ENCODE data around the gene TOMM20. TPM values are rescaled to one million over a fixed set of nuclear protein-coding genes. Genes with fewer than 3 reads are reported as not detected.
"Not testable (repeated sequence)": the region's sequence is repeated elsewhere in the genome, so short reads cannot be mapped to it uniquely, and the experiment has no call there.

TOMM20 gene
- total RNA-seq, 1 donor from 2014 or later, result 89.1 TPM

DNA sequence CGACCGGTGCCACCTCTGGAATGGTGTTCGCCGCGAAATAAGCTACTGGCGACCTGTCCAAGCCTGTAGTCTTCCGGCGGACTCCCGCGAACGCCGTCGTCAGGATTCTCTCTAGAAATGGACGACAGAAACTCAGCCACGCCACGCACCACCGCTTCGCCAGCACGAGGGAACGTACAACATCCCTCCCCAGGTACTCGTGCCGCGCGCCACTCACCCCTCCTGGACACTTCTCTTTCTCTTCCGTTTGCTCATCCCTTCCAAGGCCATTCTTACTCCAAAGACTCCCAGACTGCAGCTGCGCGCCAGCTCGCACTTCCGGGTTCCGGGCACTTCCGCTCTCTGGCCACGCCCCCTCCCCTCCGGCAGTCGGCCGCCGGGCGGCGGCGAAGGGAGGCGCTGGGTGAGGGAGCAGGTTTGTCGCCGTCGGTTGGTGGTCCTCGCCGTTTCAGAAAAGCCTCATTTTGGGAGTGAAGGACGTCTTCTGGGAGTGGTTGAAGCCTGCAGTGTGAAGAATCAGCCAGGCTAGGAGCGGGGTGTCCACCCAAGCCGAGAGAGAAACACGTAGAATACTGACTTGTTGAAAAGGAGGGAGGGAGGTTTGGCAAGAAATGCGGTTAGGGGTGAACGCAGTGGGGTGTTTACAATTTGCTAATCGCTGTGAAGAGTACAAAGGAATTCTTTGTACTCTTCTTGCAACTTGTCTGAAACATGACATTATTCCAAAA lies 32.5 kb upstream of the TOMM20 start, which contains the start of gene RBM34:
RBM34 (minus strand) TSS at position 294 of the 728 bp plus-strand sequence; CDS start at position 270, 24 bp downstream.
- Mint-ChIP-seq H3K4me3 (ENCODE audit: unreplicated experiment) (peak within 1 kb of the TSS; percentile 97), H3K27me3 (ENCODE audit: low read depth) (no peaks in the 10 kb centered on the region), H3K36me3 (ENCODE audit: low read depth) (no peaks in the 10 kb centered on the region), H3K9me3 (ENCODE audit: low read depth) (no peaks in the 10 kb centered on the region), H3K4me1 (ENCODE audit: low read depth) (peaks cover 24% of the 10 kb centered on the region), H3K27ac (ENCODE audit: unreplicated experiment) (peak within 1 kb of the TSS; percentile 99)
- TF ChIP-seq, protein P1, sequence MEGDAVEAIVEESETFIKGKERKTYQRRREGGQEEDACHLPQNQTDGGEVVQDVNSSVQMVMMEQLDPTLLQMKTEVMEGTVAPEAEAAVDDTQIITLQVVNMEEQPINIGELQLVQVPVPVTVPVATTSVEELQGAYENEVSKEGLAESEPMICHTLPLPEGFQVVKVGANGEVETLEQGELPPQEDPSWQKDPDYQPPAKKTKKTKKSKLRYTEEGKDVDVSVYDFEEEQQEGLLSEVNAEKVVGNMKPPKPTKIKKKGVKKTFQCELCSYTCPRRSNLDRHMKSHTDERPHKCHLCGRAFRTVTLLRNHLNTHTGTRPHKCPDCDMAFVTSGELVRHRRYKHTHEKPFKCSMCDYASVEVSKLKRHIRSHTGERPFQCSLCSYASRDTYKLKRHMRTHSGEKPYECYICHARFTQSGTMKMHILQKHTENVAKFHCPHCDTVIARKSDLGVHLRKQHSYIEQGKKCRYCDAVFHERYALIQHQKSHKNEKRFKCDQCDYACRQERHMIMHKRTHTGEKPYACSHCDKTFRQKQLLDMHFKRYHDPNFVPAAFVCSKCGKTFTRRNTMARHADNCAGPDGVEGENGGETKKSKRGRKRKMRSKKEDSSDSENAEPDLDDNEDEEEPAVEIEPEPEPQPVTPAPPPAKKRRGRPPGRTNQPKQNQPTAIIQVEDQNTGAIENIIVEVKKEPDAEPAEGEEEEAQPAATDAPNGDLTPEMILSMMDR (IDR thresholded peaks at IDR 0.05), result peak; percentile 47
- no peak for DNase-seq (ENCODE audit: low spot score)

DNA sequence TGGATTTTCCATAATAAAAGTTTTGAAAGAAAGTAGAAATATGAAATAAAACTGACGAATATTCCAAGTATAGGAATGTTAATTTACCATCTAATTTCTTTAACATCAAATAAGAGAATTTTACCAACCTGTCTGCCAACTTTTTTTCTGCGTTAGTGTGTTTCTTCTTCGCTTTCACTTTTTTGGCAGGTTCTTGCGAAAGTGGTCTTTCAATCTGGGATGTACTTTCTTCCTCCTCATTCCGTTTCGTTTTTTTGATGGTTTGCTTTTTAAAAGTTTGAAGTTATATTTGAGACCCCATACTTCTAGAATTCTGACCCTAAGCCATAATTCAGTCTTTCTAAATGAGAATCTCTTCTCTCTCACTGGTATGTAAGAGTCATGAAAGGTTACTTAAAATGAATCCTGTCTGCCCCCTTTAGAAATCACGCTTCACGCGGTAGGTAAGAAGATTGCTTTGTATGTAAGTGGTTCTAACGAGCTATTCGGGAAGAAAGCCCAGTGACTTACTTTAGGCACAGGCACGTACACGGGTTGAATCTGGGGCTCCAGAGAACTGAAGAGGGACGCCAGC lies 31.8 kb upstream of the TOMM20 start:
- TF ChIP-seq, protein P1 (IDR thresholded peaks at IDR 0.05), result no peak
- Mint-ChIP-seq H3K9me3 (ENCODE audit: low read depth) (no peaks in the 10 kb centered on the region), H3K27ac (ENCODE audit: unreplicated experiment) (peak overlapping the region; percentile 99)

DNA sequence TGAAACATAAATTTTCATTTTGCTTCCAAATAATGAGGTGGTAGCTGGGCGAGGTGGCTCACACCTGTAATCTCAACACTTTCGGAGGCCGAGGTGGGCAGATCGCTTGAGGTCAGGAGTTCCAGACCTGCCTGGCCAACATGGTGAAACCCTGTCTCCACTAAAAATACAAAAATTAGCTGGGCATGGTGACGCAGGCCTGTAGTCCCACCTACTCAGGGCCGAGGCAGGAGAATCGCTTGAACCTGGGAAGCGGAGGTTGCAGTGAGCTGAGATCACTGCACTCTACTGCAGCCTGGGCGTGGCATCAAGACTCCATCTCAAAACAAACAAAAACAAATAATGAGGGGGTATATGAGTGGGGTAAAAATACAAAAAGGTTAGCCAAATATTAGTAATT lies 31.3 kb upstream of the TOMM20 start:
- not testable (repeated sequence) for H3K9me3 Mint-ChIP-seq (ENCODE audit: low read depth); DNase-seq (ENCODE audit: low spot score); H3K36me3 Mint-ChIP-seq (ENCODE audit: low read depth); H3K27me3 Mint-ChIP-seq (ENCODE audit: low read depth)
- H3K4me1 Mint-ChIP-seq (ENCODE audit: low read depth), result peaks cover 24% of the 10 kb centered on the region
- H3K4me3 Mint-ChIP-seq (ENCODE audit: unreplicated experiment), result peak overlapping the region; percentile 97
- H3K27ac Mint-ChIP-seq (ENCODE audit: unreplicated experiment), result peak overlapping the region; percentile 82

More for the DNA sequence above, 31.8 kb upstream of the TOMM20 start:
- Mint-ChIP-seq H3K4me3 (ENCODE audit: unreplicated experiment) (peak overlapping the region; percentile 97), H3K27me3 (ENCODE audit: low read depth) (no peaks in the 10 kb centered on the region), H3K4me1 (ENCODE audit: low read depth) (peaks cover 24% of the 10 kb centered on the region), H3K36me3 (ENCODE audit: low read depth) (no peaks in the 10 kb centered on the region)
- no peak for DNase-seq (ENCODE audit: low spot score)

DNA sequence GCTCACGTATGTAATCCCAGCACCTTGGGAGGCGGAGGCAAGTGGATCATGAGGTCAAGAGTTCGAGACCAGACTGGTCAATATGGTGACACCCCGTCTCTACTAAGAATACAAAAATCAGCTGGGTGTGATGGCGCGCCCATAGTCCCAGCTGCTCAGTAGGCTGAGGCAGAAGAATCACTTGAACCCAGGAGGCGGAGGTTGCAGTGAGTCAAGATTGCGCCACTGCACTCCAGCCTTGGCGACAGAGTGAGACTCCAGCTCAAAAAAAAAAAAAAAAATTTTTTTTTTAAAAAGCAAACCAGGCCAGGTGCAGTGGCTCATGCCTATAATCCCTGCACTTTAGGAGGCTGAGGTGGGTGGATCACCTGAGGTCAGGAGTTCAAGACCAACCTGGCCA lies 30.6 kb upstream of the TOMM20 start:
- not testable (repeated sequence) for H3K36me3 Mint-ChIP-seq (ENCODE audit: low read depth); H3K27ac Mint-ChIP-seq (ENCODE audit: unreplicated experiment); DNase-seq (ENCODE audit: low spot score); H3K9me3 Mint-ChIP-seq (ENCODE audit: low read depth); H3K4me3 Mint-ChIP-seq (ENCODE audit: unreplicated experiment); H3K27me3 Mint-ChIP-seq (ENCODE audit: low read depth)
- H3K4me1 Mint-ChIP-seq (ENCODE audit: low read depth), result peaks cover 24% of the 10 kb centered on the region

DNA sequence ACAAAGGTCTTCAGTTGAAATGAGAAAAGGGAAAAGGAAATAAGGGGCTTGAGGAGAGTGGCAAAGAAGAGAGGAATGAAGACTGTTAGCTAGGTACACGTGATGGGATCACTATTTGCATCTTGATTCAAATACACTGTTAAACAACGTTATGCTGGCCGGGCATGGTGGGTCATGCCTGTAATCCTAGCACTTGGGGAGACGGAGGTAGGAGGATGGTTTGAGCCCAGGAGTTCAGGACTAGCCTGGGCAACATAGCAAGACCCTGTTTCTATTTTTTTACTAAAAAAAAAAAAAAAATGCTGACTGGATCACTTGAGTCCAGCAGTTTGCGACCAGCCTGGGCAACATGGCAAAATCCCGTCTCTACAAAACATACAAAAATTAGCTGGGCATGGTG lies 30.0 kb upstream of the TOMM20 start:
- Mint-ChIP-seq H3K4me1 (ENCODE audit: low read depth) (peaks cover 24% of the 10 kb centered on the region), H3K27ac (ENCODE audit: unreplicated experiment) (no peak overlapping the region), H3K9me3 (ENCODE audit: low read depth) (no peaks in the 10 kb centered on the region), H3K4me3 (ENCODE audit: unreplicated experiment) (no peak overlapping the region), H3K27me3 (ENCODE audit: low read depth) (no peaks in the 10 kb centered on the region), H3K36me3 (ENCODE audit: low read depth) (peaks cover 8% of the 10 kb centered on the region)
- no peak for DNase-seq (ENCODE audit: low spot score)
- TF ChIP-seq, protein P1 (IDR thresholded peaks at IDR 0.05), result no peak

DNA sequence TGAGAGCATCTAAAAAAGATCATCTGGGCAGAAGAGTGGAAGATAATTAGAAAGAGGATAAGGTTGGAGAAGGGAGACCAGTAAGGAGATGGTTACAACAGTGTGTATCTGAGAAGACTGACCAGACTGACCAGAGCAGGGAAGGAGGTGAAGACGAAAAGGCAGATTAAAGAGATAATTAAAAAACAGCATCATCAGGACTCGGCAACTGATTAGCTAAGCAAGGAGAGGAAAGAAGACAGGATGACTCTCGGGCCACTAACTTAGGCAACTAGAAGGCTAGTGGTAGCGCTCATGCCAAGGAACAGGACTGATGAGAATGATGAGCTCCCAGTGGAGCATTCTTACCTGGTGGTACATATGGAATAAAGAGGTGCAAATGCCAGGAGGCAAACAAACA lies 28.5 kb upstream of the TOMM20 start:
- Mint-ChIP-seq H3K27me3 (ENCODE audit: low read depth) (no peaks in the 10 kb centered on the region), H3K36me3 (ENCODE audit: low read depth) (peaks cover 14% of the 10 kb centered on the region), H3K9me3 (ENCODE audit: low read depth) (no peaks in the 10 kb centered on the region), H3K4me1 (ENCODE audit: low read depth) (peaks cover 22% of the 10 kb centered on the region), H3K27ac (ENCODE audit: unreplicated experiment) (no peak overlapping the region), H3K4me3 (ENCODE audit: unreplicated experiment) (no peak overlapping the region)
- no peak for DNase-seq (ENCODE audit: low spot score)
- TF ChIP-seq, protein P1 (IDR thresholded peaks at IDR 0.05), result no peak

Measured in chondrocyte (in vitro differentiated cells).